Measurements from ENCODE around the gene LYL1. TPM values are rescaled to one million over a fixed set of nuclear protein-coding genes. Genes with fewer than 3 reads are reported as not detected.

LYL1 gene
- total and polyA plus RNA-seq, 2 of the 4 experiments (the other 2 are of a cell fraction), result 0.36 to 0.39 TPM

GRCh38 chr19:13083008-13083404 is 19.7 kb downstream of the LYL1 start:
- Histone ChIP-seq H3K27ac (ENCODE audit: insufficient read depth, low read length) (no peak overlapping the region), H3K9me3 (ENCODE audit: control insufficient read depth, insufficient read depth, low read length) (no peaks in the 10 kb centered on the region), H2AK5ac (ENCODE audit: low read depth, low read length) (no peak overlapping the region), H3K4me2 (ENCODE audit: low read depth, low read length) (no peak overlapping the region), H4K91ac (ENCODE audit: insufficient read depth, low read depth, low read length) (no peak overlapping the region), H2BK5ac (ENCODE audit: low read depth, low read length, poor library complexity, severe bottlenecking) (no peak overlapping the region), H3K56ac (ENCODE audit: extremely low read depth, insufficient read depth, low read length) (no peak overlapping the region), H3K79me1 (ENCODE audit: low read depth in 1 of 2, low read length in 2 of 2) (peaks cover 0 to 30% of the 10 kb centered on the region in 2 experiments; a peak in 2 of 4 replicates), H3K23ac (ENCODE audit: low read depth, low read length) (no peak overlapping the region), H3K14ac (replicated peaks; ENCODE audit: low read depth, low read length) (no peak overlapping the region), H3K27me3 (ENCODE audit: control insufficient read depth, insufficient read depth, low read length) (no peaks in the 10 kb centered on the region), H2AFZ (replicated peaks; ENCODE audit: low read length, poor library complexity) (no peak overlapping the region), H3K9ac (ENCODE audit: low read depth, low read length) (no peak overlapping the region), H2BK20ac (ENCODE audit: low read depth, low read length) (no peak overlapping the region), H4K20me1 (ENCODE audit: insufficient read depth, low read length) (peaks cover 3% of the 10 kb centered on the region; the same call in 1 of the 2 replicates), H2BK120ac (ENCODE audit: low read depth, low read length) (no peak overlapping the region), H3K9me1 (ENCODE audit: insufficient read depth, low read length) (peaks cover 4% of the 10 kb centered on the region), H3K18ac (ENCODE audit: low read depth, low read length) (no peak overlapping the region), H4K5ac (ENCODE audit: low read depth, low read length) (no peak overlapping the region), H2AK9ac (replicated peaks; ENCODE audit: low read depth, low read length, poor library complexity) (no peak overlapping the region), H4K8ac (ENCODE audit: low read depth in 2 of 2, low read length in 2 of 2) (no peak overlapping the region), H3K4ac (ENCODE audit: low read depth, low read length) (no peak overlapping the region), H3K4me3 (ENCODE audit: insufficient read depth, low read depth, low read length) (no peak overlapping the region), H2BK15ac (ENCODE audit: low read depth, low read length) (no peak overlapping the region), H3K36me3 (ENCODE audit: control insufficient read depth, insufficient read depth, low read length) (peaks cover 51% of the 10 kb centered on the region), H3K4me1 (ENCODE audit: control insufficient read depth, insufficient read depth, low read length) (peaks cover 28% of the 10 kb centered on the region)
- ATAC-seq (ENCODE audit: low read depth) (no peak), DNase-seq (no peak)
- dilution Hi-C loops (cut with HindIII; ENCODE audit: low sequenced_read_pairs, unreplicated experiment), result no loop called here
- CTCF ChIA-PET, result no interaction called here
- in situ Hi-C loops (cut with MboI; ENCODE audit: low sequenced_read_pairs), result no loop called here
- no TSS peak for BruUV-seq (replicated peaks)
- intact Hi-C loops (cut with micrococcal nuclease), result no loop called here
- TF ChIP-seq CHD1 (IDR thresholded peaks at IDR 0.05; ENCODE audit: low read depth, low read length) (no peak), ELK1 (IDR thresholded peaks at IDR 0.05; ENCODE audit: borderline replicate concordance, low read depth, low read length) (no peak), NFE2L2 (IDR thresholded peaks at IDR 0.05; ENCODE audit: low read depth, low read length) (no peak), POLR2A (IDR thresholded peaks at IDR 0.05; ENCODE audit: low read depth, low read length) (no peak), BHLHE40 (IDR thresholded peaks at IDR 0.05; ENCODE audit: low read depth, low read length) (no peak), RAD21 (IDR thresholded peaks at IDR 0.05; ENCODE audit: low read length) (no peak), CTCF (conservative IDR thresholded peaks at IDR 0.05; ENCODE audit: low read depth, low read length) (no peak), MAFK (IDR thresholded peaks at IDR 0.05; ENCODE audit: low read depth, low read length) (no peak), SMC3 (IDR thresholded peaks at IDR 0.05; ENCODE audit: low read depth, low read length) (no peak), FOS (IDR thresholded peaks at IDR 0.05; ENCODE audit: low read depth, low read length) (no peak), MAZ (IDR thresholded peaks at IDR 0.05; ENCODE audit: borderline replicate concordance, low read depth, low read length) (no peak), USF2 (IDR thresholded peaks at IDR 0.05; ENCODE audit: low read depth, low read length) (no peak), CEBPB (IDR thresholded peaks at IDR 0.05; ENCODE audit: low read depth, low read length) (no peak), RCOR1 (IDR thresholded peaks at IDR 0.05; ENCODE audit: insufficient replicate concordance, low read length) (no peak), RFX5 (IDR thresholded peaks at IDR 0.05; ENCODE audit: low read depth, low read length) (no peak), MXI1 (IDR thresholded peaks at IDR 0.05; ENCODE audit: borderline replicate concordance, low read depth, low read length) (no peak)
- 75% methylated on average over 2 of the region's 7 CpGs; no CpG with 5 or more reads in 1 of the 2 experiments for WGBS, 2 experiments (ENCODE audit: extremely low coverage in 2 of 2, insufficient read length in 1 of 2)
- POLR2A ChIA-PET (ENCODE audit: unreplicated experiment), result no interaction called here
